Measurements from ENCODE around the gene CIAO2A.

DNA sequence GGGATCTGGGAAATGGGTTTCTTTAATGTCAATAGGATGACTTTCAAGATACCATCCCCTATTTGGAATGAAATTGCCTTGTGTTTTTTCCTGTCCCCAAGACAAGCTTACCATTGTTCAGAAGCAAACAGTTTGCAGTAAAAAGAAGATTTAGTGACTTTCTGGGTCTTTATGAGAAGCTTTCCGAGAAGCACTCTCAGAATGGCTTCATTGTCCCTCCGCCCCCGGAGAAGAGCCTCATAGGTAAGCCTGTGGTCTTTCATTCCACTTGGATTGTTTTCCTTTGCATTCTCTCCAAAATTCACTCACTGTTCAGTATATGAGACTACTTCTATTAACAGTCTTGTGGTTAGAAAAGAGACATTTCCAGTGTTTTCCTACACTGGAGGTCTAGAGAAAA lies 32.3 kb upstream of the CIAO2A start:
- TF ChIP-seq POLR2A (IDR thresholded peaks at IDR 0.05): no peak
- TF ChIP-seq, protein P1, sequence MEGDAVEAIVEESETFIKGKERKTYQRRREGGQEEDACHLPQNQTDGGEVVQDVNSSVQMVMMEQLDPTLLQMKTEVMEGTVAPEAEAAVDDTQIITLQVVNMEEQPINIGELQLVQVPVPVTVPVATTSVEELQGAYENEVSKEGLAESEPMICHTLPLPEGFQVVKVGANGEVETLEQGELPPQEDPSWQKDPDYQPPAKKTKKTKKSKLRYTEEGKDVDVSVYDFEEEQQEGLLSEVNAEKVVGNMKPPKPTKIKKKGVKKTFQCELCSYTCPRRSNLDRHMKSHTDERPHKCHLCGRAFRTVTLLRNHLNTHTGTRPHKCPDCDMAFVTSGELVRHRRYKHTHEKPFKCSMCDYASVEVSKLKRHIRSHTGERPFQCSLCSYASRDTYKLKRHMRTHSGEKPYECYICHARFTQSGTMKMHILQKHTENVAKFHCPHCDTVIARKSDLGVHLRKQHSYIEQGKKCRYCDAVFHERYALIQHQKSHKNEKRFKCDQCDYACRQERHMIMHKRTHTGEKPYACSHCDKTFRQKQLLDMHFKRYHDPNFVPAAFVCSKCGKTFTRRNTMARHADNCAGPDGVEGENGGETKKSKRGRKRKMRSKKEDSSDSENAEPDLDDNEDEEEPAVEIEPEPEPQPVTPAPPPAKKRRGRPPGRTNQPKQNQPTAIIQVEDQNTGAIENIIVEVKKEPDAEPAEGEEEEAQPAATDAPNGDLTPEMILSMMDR (IDR thresholded peaks at IDR 0.05): no peak
